Measurements from ENCODE around the gene IRF2BP1. TPM values are rescaled to one million over a fixed set of nuclear protein-coding genes. Genes with fewer than 3 reads are reported as not detected.

IRF2BP1 gene
- total RNA-seq, 1 experiment from 2014 or later, result 24.7 TPM

DNA sequence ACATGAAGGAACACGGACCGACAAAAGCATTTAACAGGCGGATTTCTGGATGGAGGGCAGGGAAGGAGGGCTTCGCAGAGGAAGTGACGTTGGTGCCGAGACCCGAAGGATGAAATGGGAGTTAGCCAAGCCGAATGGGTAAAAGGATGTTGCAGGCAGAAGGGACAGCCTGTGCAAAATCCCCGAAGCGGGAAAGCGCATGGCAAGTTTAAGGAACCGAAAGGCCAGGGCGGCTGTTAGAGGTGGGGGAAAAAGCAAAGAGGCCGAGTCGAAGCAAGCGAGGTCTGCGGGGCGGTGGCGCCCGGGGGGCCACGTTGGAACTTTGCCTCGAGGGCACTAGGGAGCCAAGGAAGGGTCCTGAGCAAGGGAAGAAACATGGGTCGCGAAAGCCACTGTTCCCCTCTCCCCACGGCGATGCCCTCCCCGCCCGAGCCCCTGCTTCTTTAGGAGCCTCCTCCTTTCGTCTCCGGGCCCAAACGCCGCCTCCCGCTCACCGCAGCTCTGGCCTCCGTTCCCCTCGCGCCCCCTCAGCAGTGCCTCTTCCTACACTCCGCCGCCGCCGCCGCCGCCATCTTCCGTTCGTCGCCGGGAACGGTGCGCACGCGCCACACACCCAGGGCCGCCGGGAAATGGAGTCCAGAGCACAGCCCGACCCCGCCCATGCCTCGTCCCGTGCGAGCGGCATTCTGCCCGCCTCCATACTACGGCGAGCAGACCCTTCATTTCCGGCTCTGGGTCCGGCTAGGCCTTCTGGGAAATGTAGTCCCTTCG lies 23.2 kb downstream of the IRF2BP1 start, which contains the start of gene SYMPK:
Gene SYMPK, minus strand, starts transcription at position 584 of the 771 bp plus-strand sequence. CDS start 8,652 bp downstream, outside the sequence.
- Histone ChIP-seq H3F3A (ENCODE audit: insufficient read depth, low read depth) (peaks cover 19% of the 10 kb centered on the region; the same call in 1 of the 2 replicates), H3K4me1 (replicated peaks; ENCODE audit: insufficient read depth) (peaks cover 15% of the 10 kb centered on the region), H3K9me2 (ENCODE audit: insufficient read depth) (no peaks in the 10 kb centered on the region), H2AFZ (peak within 1 kb of the TSS; percentile 91), H3K36me3 (ENCODE audit: low read depth) (peaks cover 14% of the 10 kb centered on the region; the same call in 1 of the 2 replicates), H3K27ac (peak within 1 kb of the TSS; percentile 30), H3K4me3 (peak within 1 kb of the TSS; percentile 67), H4K20me1 (ENCODE audit: insufficient read depth) (peaks cover 8% of the 10 kb centered on the region; the same call in 1 of the 2 replicates), H3K79me2 (ENCODE audit: low read depth) (peaks cover 47% of the 10 kb centered on the region), H3K9me3 (ENCODE audit: insufficient read depth, low read depth) (no peaks in the 10 kb centered on the region), H3K27me3 (ENCODE audit: insufficient read depth, low read depth) (peaks cover 41% of the 10 kb centered on the region), H3K4me2 (peak within 1 kb of the TSS; percentile 81)
- peak; percentile 97 for DNase-seq
- intact Hi-C loops (cut with micrococcal nuclease; ENCODE audit: unreplicated experiment), result loop anchor here (1.0 to 10.0 kb wide), 3 partner anchors 24 to 402 kb away; partner anchors contain the start of gene IRF2BP1
- ChIA-PET CTCF (interaction anchor here (0.7 to 1.5 kb wide), 5 partner anchors 20 to 214 kb away, joined by 3 to 6 read pairs (median 4); no protein-coding TSS in a partner anchor), POLR2A (ENCODE audit: unreplicated experiment) (interaction anchor here (0.5 to 1.0 kb wide), 9 partner anchors 40 to 408 kb away, joined by 3 to 10 read pairs (median 4); partner anchors contain the start of genes CCDC61 and MYPOP)
- TSS peak; percentile 95 for BruUV-seq (replicated peaks)
- TF ChIP-seq EZH2 (IDR thresholded peaks at IDR 0.05; ENCODE audit: low read depth), result no peak
- TF ChIP-seq, protein P1, sequence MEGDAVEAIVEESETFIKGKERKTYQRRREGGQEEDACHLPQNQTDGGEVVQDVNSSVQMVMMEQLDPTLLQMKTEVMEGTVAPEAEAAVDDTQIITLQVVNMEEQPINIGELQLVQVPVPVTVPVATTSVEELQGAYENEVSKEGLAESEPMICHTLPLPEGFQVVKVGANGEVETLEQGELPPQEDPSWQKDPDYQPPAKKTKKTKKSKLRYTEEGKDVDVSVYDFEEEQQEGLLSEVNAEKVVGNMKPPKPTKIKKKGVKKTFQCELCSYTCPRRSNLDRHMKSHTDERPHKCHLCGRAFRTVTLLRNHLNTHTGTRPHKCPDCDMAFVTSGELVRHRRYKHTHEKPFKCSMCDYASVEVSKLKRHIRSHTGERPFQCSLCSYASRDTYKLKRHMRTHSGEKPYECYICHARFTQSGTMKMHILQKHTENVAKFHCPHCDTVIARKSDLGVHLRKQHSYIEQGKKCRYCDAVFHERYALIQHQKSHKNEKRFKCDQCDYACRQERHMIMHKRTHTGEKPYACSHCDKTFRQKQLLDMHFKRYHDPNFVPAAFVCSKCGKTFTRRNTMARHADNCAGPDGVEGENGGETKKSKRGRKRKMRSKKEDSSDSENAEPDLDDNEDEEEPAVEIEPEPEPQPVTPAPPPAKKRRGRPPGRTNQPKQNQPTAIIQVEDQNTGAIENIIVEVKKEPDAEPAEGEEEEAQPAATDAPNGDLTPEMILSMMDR (conservative IDR thresholded peaks at IDR 0.05), result no peak; the same call in 1 of the 2 replicates

DNA sequence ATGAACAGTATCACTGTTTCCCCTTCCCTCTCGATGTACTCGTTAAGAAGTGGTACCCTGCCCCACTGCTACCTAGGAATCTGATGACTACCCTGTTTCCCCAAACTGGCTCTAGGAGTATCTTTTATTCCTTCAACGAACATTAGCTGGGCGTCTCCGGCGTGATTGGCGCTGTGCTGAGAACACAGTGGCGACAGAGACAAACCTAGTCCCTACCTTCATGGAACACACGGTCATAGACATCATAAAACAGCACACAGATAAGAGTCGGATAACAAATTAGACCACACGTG lies 23.7 kb downstream of the IRF2BP1 start:
- Histone ChIP-seq H3K4me3 (peak overlapping the region; percentile 67), H3K9me3 (ENCODE audit: insufficient read depth, low read depth) (no peaks in the 10 kb centered on the region), H3K27me3 (ENCODE audit: insufficient read depth, low read depth) (peaks cover 36% of the 10 kb centered on the region), H3K27ac (peak overlapping the region; percentile 30), H3K9me2 (ENCODE audit: insufficient read depth) (no peaks in the 10 kb centered on the region), H3K4me1 (replicated peaks; ENCODE audit: insufficient read depth) (peaks cover 15% of the 10 kb centered on the region), H3F3A (ENCODE audit: insufficient read depth, low read depth) (peaks cover 19% of the 10 kb centered on the region; the same call in 1 of the 2 replicates), H4K20me1 (ENCODE audit: insufficient read depth) (peaks cover 8% of the 10 kb centered on the region; the same call in 1 of the 2 replicates), H3K4me2 (peak overlapping the region; percentile 81), H2AFZ (peak overlapping the region; percentile 89), H3K36me3 (ENCODE audit: low read depth) (peaks cover 14% of the 10 kb centered on the region; the same call in 1 of the 2 replicates), H3K79me2 (ENCODE audit: low read depth) (peaks cover 47% of the 10 kb centered on the region)
- CTCF ChIA-PET, result interaction anchor here (1.5 kb wide), 1 partner anchor 79 kb away, joined by 3 read pairs; no protein-coding TSS in a partner anchor
- no peak for TF ChIP-seq EZH2 (IDR thresholded peaks at IDR 0.05; ENCODE audit: low read depth)
- intact Hi-C loops (cut with micrococcal nuclease; ENCODE audit: unreplicated experiment), result loop anchor here (10.0 kb wide), 2 partner anchors 213 to 403 kb away; no protein-coding TSS in a partner anchor
- POLR2A ChIA-PET (ENCODE audit: unreplicated experiment), result interaction anchor here (0.6 kb wide), 1 partner anchor 79 kb away, joined by 7 read pairs; no protein-coding TSS in a partner anchor
- no peak for DNase-seq
- no TSS peak for BruUV-seq (replicated peaks)

DNA sequence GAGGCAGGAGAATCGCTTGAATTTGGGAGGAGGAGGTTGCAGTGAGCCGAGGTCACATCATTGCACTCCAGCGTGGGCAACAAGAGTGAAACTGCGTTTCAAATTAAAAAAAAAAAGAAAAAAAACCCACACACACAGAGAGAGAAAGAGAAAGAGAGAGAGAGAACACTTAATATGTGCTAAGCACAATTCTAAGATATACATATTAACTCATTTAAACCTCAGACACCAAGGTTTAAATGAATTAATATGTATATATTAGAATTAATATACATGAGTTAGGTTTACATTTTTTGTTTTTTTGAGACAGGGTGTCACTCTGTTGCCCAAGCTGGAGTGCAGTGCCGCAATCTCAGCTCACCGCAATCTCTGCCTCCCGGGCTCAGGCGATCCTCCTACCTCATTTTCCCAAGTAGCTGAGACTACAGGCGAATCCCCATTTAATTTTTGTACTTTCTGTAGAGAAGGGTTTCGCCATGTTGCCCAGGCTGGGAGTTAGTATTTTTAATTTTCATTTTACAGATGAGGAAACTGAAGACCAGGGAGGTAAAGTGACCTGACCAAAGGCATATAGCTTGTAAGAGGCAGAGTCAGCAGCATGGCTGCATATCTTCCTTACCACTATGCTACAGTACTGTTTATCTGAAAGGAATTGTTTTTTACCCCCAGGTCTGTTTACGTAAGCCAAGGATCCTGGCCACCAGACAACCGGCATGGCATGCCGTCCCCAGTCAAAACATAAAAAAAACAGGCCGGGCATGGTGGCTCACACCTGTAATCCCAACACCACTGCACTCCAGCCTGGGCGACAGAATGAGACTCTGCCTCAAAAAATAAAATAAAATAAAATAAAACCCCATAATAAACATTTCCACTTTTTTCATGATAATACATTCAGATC lies 25.3 kb downstream of the IRF2BP1 start:
- H3K9me2 ChIP-seq (ENCODE audit: insufficient read depth), result no peaks in the 10 kb centered on the region
- no TSS peak for BruUV-seq (replicated peaks)
- POLR2A ChIA-PET (ENCODE audit: unreplicated experiment), result no interaction called here
- no peak overlapping the region for H2AFZ ChIP-seq
- H3K27ac ChIP-seq, result no peak overlapping the region
- intact Hi-C loops (cut with micrococcal nuclease; ENCODE audit: unreplicated experiment), result loop anchor here (10.0 kb wide), 2 partner anchors 214 to 404 kb away; no protein-coding TSS in a partner anchor
- no peak overlapping the region for H3K4me3 ChIP-seq
- H3K36me3 ChIP-seq (ENCODE audit: low read depth), result peaks cover 14% of the 10 kb centered on the region; the same call in 1 of the 2 replicates
- peaks cover 20% of the 10 kb centered on the region for H3K27me3 ChIP-seq (ENCODE audit: insufficient read depth, low read depth)
- TF ChIP-seq, protein P1 (conservative IDR thresholded peaks at IDR 0.05), result no peak
- TF ChIP-seq EZH2 (IDR thresholded peaks at IDR 0.05; ENCODE audit: low read depth), result no peak
- CTCF ChIA-PET, result no interaction called here
- H4K20me1 ChIP-seq (ENCODE audit: insufficient read depth), result peaks cover 8% of the 10 kb centered on the region; the same call in 1 of the 2 replicates
- H3K4me1 ChIP-seq (replicated peaks; ENCODE audit: insufficient read depth), result peaks cover 15% of the 10 kb centered on the region
- peak overlapping the region; percentile 81 for H3K4me2 ChIP-seq
- DNase-seq, result no peak
- H3K9me3 ChIP-seq (ENCODE audit: insufficient read depth, low read depth), result no peaks in the 10 kb centered on the region
- peaks cover 55% of the 10 kb centered on the region for H3K79me2 ChIP-seq (ENCODE audit: low read depth)
- H3F3A ChIP-seq (ENCODE audit: insufficient read depth, low read depth), result peaks cover 19% of the 10 kb centered on the region; the same call in 1 of the 2 replicates

All from PC-9 (cell line).